ENCODE measurements around the gene DCDC2B.
A peak's percentile ranks its signal among the peaks of the same experiment; 100 is the strongest.

DCDC2B gene

GRCh38 chr1:32231843-32232432 is 23.0 kb downstream of the DCDC2B start:
- Histone ChIP-seq H3K36me3 (ENCODE audit: insufficient read depth, low read length) (peaks cover 79% of the 10 kb centered on the region), H3K4me1 (ENCODE audit: insufficient read depth, low read length) (no peaks in the 10 kb centered on the region), H3K9me3 (ENCODE audit: insufficient read depth, low read depth, low read length) (no peaks in the 10 kb centered on the region), H3K27ac (ENCODE audit: low read depth, low read length) (no peak overlapping the region), H3K9ac (ENCODE audit: low read depth, low read length) (no peak overlapping the region), H3K4me3 (ENCODE audit: low read length) (no peak overlapping the region), H3K27me3 (ENCODE audit: insufficient read depth, low read length) (no peaks in the 10 kb centered on the region)
- 91% methylated on average over 5 of the region's 5 CpGs for WGBS

- H3K4me1 ChIP-seq (ENCODE audit: insufficient read depth, low read length), result no peaks in the 10 kb centered on the region
- WGBS, result 91% methylated on average over 8 of the region's 8 CpGs
- H3K27me3 ChIP-seq (ENCODE audit: insufficient read depth, low read length), result no peaks in the 10 kb centered on the region
- no peak overlapping the region for H3K4me3 ChIP-seq (ENCODE audit: low read length)
- no peak overlapping the region for H3K9ac ChIP-seq (ENCODE audit: low read depth, low read length)
- no peak overlapping the region for H3K27ac ChIP-seq (ENCODE audit: low read depth, low read length)
- H3K9me3 ChIP-seq (ENCODE audit: insufficient read depth, low read depth, low read length), result no peaks in the 10 kb centered on the region
- H3K36me3 ChIP-seq (ENCODE audit: insufficient read depth, low read length), result peaks cover 71% of the 10 kb centered on the region
Measured at GRCh38 chr1:32232558-32233304, 23.8 kb downstream of the DCDC2B start.

GRCh38 chr1:32234792-32235191 is 25.9 kb downstream of the DCDC2B start:
- no peak overlapping the region for H3K9ac ChIP-seq (ENCODE audit: low read depth, low read length)
- H3K9me3 ChIP-seq (ENCODE audit: insufficient read depth, low read depth, low read length), result no peaks in the 10 kb centered on the region
- peaks cover 53% of the 10 kb centered on the region for H3K36me3 ChIP-seq (ENCODE audit: insufficient read depth, low read length)
- no peaks in the 10 kb centered on the region for H3K27me3 ChIP-seq (ENCODE audit: insufficient read depth, low read length)
- 95% methylated on average over 7 of the region's 7 CpGs for WGBS
- H3K4me1 ChIP-seq (ENCODE audit: insufficient read depth, low read length), result no peaks in the 10 kb centered on the region
- no peak overlapping the region for H3K4me3 ChIP-seq (ENCODE audit: low read length)
- no peak overlapping the region for H3K27ac ChIP-seq (ENCODE audit: low read depth, low read length)

GRCh38 chr1:32239337-32239736 is 30.4 kb downstream of the DCDC2B start:
- H3K9ac ChIP-seq (ENCODE audit: low read depth, low read length), result peak overlapping the region; percentile 78

GRCh38 chr1:32239790-32240139 is 30.9 kb downstream of the DCDC2B start:
- Histone ChIP-seq H3K9me3 (ENCODE audit: insufficient read depth, low read depth, low read length) (no peaks in the 10 kb centered on the region), H3K9ac (ENCODE audit: low read depth, low read length) (peak overlapping the region; percentile 78), H3K4me1 (ENCODE audit: insufficient read depth, low read length) (peaks cover 10% of the 10 kb centered on the region), H3K27ac (ENCODE audit: low read depth, low read length) (peak overlapping the region; percentile 67), H3K36me3 (ENCODE audit: insufficient read depth, low read length) (peaks cover 11% of the 10 kb centered on the region), H3K27me3 (ENCODE audit: insufficient read depth, low read length) (no peaks in the 10 kb centered on the region), H3K4me3 (ENCODE audit: low read length) (peak overlapping the region; percentile 64)
- 4% methylated on average over 19 of the region's 20 CpGs for WGBS

More at GRCh38 chr1:32239337-32239736, 30.4 kb downstream of the DCDC2B start:
- Histone ChIP-seq H3K36me3 (ENCODE audit: insufficient read depth, low read length) (peaks cover 14% of the 10 kb centered on the region), H3K4me3 (ENCODE audit: low read length) (peak overlapping the region; percentile 64), H3K27ac (ENCODE audit: low read depth, low read length) (no peak overlapping the region), H3K4me1 (ENCODE audit: insufficient read depth, low read length) (peaks cover 10% of the 10 kb centered on the region), H3K9me3 (ENCODE audit: insufficient read depth, low read depth, low read length) (no peaks in the 10 kb centered on the region), H3K27me3 (ENCODE audit: insufficient read depth, low read length) (no peaks in the 10 kb centered on the region)
- 43% methylated on average over 4 of the region's 4 CpGs for WGBS

GRCh38 chr1:32240140-32240951 is 31.5 kb downstream of the DCDC2B start:
- no peaks in the 10 kb centered on the region for H3K27me3 ChIP-seq (ENCODE audit: insufficient read depth, low read length)
- peak overlapping the region; percentile 64 for H3K4me3 ChIP-seq (ENCODE audit: low read length)
- peaks cover 10% of the 10 kb centered on the region for H3K4me1 ChIP-seq (ENCODE audit: insufficient read depth, low read length)
- H3K9ac ChIP-seq (ENCODE audit: low read depth, low read length), result peak overlapping the region; percentile 78
- H3K27ac ChIP-seq (ENCODE audit: low read depth, low read length), result peak overlapping the region; percentile 67
- WGBS, result under 1% methylated on average over 62 of the region's 62 CpGs
- H3K9me3 ChIP-seq (ENCODE audit: insufficient read depth, low read depth, low read length), result no peaks in the 10 kb centered on the region
- peaks cover 7% of the 10 kb centered on the region; the same call in 1 of the 2 replicates for H3K36me3 ChIP-seq (ENCODE audit: insufficient read depth, low read length)

GRCh38 chr1:32241001-32241763 is 32.3 kb downstream of the DCDC2B start:
- WGBS, result under 1% methylated on average over 55 of the region's 55 CpGs
- peak overlapping the region; percentile 64 for H3K27ac ChIP-seq (ENCODE audit: low read depth, low read length)
- H3K9ac ChIP-seq (ENCODE audit: low read depth, low read length), result peak overlapping the region; percentile 65
- 0 out of 2 replicates have a peak, but pooled peaks cover 2% of the 10 kb centered on the region for H3K36me3 ChIP-seq (ENCODE audit: insufficient read depth, low read length)
- no peaks in the 10 kb centered on the region for H3K9me3 ChIP-seq (ENCODE audit: insufficient read depth, low read depth, low read length)
- no peaks in the 10 kb centered on the region for H3K27me3 ChIP-seq (ENCODE audit: insufficient read depth, low read length)
- H3K4me1 ChIP-seq (ENCODE audit: insufficient read depth, low read length), result peaks cover 10% of the 10 kb centered on the region
- H3K4me3 ChIP-seq (ENCODE audit: low read length), result peak overlapping the region; percentile 64

GRCh38 chr1:32242341-32242851 is 33.5 kb downstream of the DCDC2B start:
- WGBS, result 35% methylated on average over 6 of the region's 7 CpGs
- Histone ChIP-seq H3K9ac (ENCODE audit: low read depth, low read length) (no peak overlapping the region; the same call in 1 of the 2 replicates), H3K9me3 (ENCODE audit: insufficient read depth, low read depth, low read length) (no peaks in the 10 kb centered on the region), H3K27me3 (ENCODE audit: insufficient read depth, low read length) (no peaks in the 10 kb centered on the region), H3K4me1 (ENCODE audit: insufficient read depth, low read length) (peaks cover 10% of the 10 kb centered on the region), H3K36me3 (ENCODE audit: insufficient read depth, low read length) (no peaks in the 10 kb centered on the region), H3K4me3 (ENCODE audit: low read length) (peak overlapping the region; percentile 25), H3K27ac (ENCODE audit: low read depth, low read length) (0 out of 2 replicates have a peak overlapping the region, but pooled peaks have one; percentile 29)

GRCh38 chr1:32246888-32247273 is 38.0 kb downstream of the DCDC2B start, which contains the start of gene FAM167B:
TSS of gene FAM167B (plus strand) at chr1:32247222. CDS start at chr1:32247422, 200 bp downstream.
- H3K9me3 ChIP-seq (ENCODE audit: insufficient read depth, low read depth, low read length), result no peaks in the 10 kb centered on the region
- H3K9ac ChIP-seq (ENCODE audit: low read depth, low read length), result no peak within 1 kb of the TSS
- no peaks in the 10 kb centered on the region for H3K36me3 ChIP-seq (ENCODE audit: insufficient read depth, low read length)
- H3K27ac ChIP-seq (ENCODE audit: low read depth, low read length), result no peak within 1 kb of the TSS
- no peak within 1 kb of the TSS for H3K4me3 ChIP-seq (ENCODE audit: low read length)
- H3K27me3 ChIP-seq (ENCODE audit: insufficient read depth, low read length), result no peaks in the 10 kb centered on the region
- H3K4me1 ChIP-seq (ENCODE audit: insufficient read depth, low read length), result peaks cover 20% of the 10 kb centered on the region
- 92% methylated on average over 3 of the region's 3 CpGs for WGBS

- no peaks in the 10 kb centered on the region for H3K27me3 ChIP-seq (ENCODE audit: insufficient read depth, low read length)
- H3K4me1 ChIP-seq (ENCODE audit: insufficient read depth, low read length), result peaks cover 17% of the 10 kb centered on the region
- no peak overlapping the region for H3K27ac ChIP-seq (ENCODE audit: low read depth, low read length)
- H3K36me3 ChIP-seq (ENCODE audit: insufficient read depth, low read length), result no peaks in the 10 kb centered on the region
- H3K9ac ChIP-seq (ENCODE audit: low read depth, low read length), result no peak overlapping the region
- 92% methylated on average over 12 of the region's 12 CpGs for WGBS
- no peak overlapping the region for H3K4me3 ChIP-seq (ENCODE audit: low read length)
- no peaks in the 10 kb centered on the region for H3K9me3 ChIP-seq (ENCODE audit: insufficient read depth, low read depth, low read length)
Measured at GRCh38 chr1:32247452-32247851, 38.6 kb downstream of the DCDC2B start.
